ENCODE data around the gene AZGP1. TPM values are rescaled to one million over a fixed set of nuclear protein-coding genes. Genes with fewer than 3 reads are reported as not detected.

AZGP1 gene
- total and polyA plus RNA-seq, 2 of the 13 experiments (the other 11 are each of a cell fraction or from before 2014, with no cell fraction given): 93.8 to 229 TPM

- no peak for TF ChIP-seq ZNF619 (CRISPR knock-in tag; IDR thresholded peaks at IDR 0.05)
- no peak for TF ChIP-seq ZNF557 (CRISPR knock-in tag; IDR thresholded peaks at IDR 0.05)
- TF ChIP-seq KDM4B (CRISPR knock-in tag; IDR thresholded peaks at IDR 0.05): no peak
- no peak for TF ChIP-seq FOSL1 (CRISPR knock-in tag; IDR thresholded peaks at IDR 0.05; ENCODE audit: borderline replicate concordance)
- TF ChIP-seq CREB3 (CRISPR knock-in tag; IDR thresholded peaks at IDR 0.05): 0 out of 2 replicates have a peak, but pooled peaks have one; percentile 41
- TF ChIP-seq HOXA3 (CRISPR knock-in tag; IDR thresholded peaks at IDR 0.05): peak; percentile 85
- no peak for TF ChIP-seq ZNF740 (CRISPR knock-in tag; IDR thresholded peaks at IDR 0.05)
- TF ChIP-seq ZNF841 (CRISPR knock-in tag; IDR thresholded peaks at IDR 0.05; ENCODE audit: borderline replicate concordance): no peak
- TF ChIP-seq HHEX (CRISPR knock-in tag; IDR thresholded peaks at IDR 0.05): no peak
- peak; percentile 89 for TF ChIP-seq ZNF143 (CRISPR knock-in tag; IDR thresholded peaks at IDR 0.05)
- no peak for TF ChIP-seq ZFP82 (CRISPR knock-in tag; IDR thresholded peaks at IDR 0.05; ENCODE audit: borderline replicate concordance)
- TF ChIP-seq ZNF460 (CRISPR knock-in tag; IDR thresholded peaks at IDR 0.05; ENCODE audit: borderline replicate concordance): no peak; the same call in 1 of the 2 replicates
- no peak for TF ChIP-seq ZXDC (CRISPR knock-in tag; IDR thresholded peaks at IDR 0.05)
- TF ChIP-seq ZNF749 (CRISPR knock-in tag; IDR thresholded peaks at IDR 0.05; ENCODE audit: borderline replicate concordance): no peak
- TF ChIP-seq ZNF530 (CRISPR knock-in tag; IDR thresholded peaks at IDR 0.05; ENCODE audit: low read depth): no peak
- TF ChIP-seq ZNF558 (CRISPR knock-in tag; IDR thresholded peaks at IDR 0.05; ENCODE audit: borderline replicate concordance): 0 out of 2 replicates have a peak, but pooled peaks have one; percentile 55
- TF ChIP-seq ZNF343 (CRISPR knock-in tag; IDR thresholded peaks at IDR 0.05): no peak
- TF ChIP-seq CHD2 (IDR thresholded peaks at IDR 0.05; ENCODE audit: low read depth, low read length): 0 out of 2 replicates have a peak, but pooled peaks have one; percentile 22
- peak; percentile 64; the same call in 1 of the 2 replicates for TF ChIP-seq RXRA (CRISPR knock-in tag; IDR thresholded peaks at IDR 0.05)
- peak; percentile 73; the same call in 1 of the 2 replicates for TF ChIP-seq TARDBP (CRISPR knock-in tag; IDR thresholded peaks at IDR 0.05)
- TF ChIP-seq PBX3 (CRISPR knock-in tag; IDR thresholded peaks at IDR 0.05; ENCODE audit: borderline replicate concordance): no peak
- peak; percentile 54; the same call in 1 of the 2 replicates for TF ChIP-seq FOSL2 (CRISPR knock-in tag; IDR thresholded peaks at IDR 0.05)
- TF ChIP-seq POLR2AphosphoS5 (IDR thresholded peaks at IDR 0.05; ENCODE audit: low read depth, low read length): peak; percentile 82
- TF ChIP-seq ZBTB20 (CRISPR knock-in tag; IDR thresholded peaks at IDR 0.05; ENCODE audit: borderline replicate concordance, low read depth): 0 out of 2 replicates have a peak, but pooled peaks have one; percentile 25
- peak; percentile 15; the same call in 1 of the 2 replicates for TF ChIP-seq CBX5 (CRISPR knock-in tag; IDR thresholded peaks at IDR 0.05; ENCODE audit: borderline replicate concordance)
- TF ChIP-seq ZNF614 (CRISPR knock-in tag; IDR thresholded peaks at IDR 0.05; ENCODE audit: borderline replicate concordance): peak; percentile 48; the same call in 1 of the 2 replicates
Measured at GRCh38 chr7:99918959-99919813, 56.6 kb downstream of the AZGP1 start, which contains the start of gene TRIM4 (continued).

Measured in HepG2 (cell line).